Stimulated activated CD8-positive, alpha-beta memory T cell treated with anti-CD3 and anti-CD28 coated beads, Interleukin-15, amount 100 ng/mL, for 1 hour (primary cell): ENCODE measurements around the gene ZSCAN10.
"Not testable (repeated sequence)": the region's sequence is repeated elsewhere in the genome, so short reads cannot be mapped to it uniquely, and the experiment has no call there.

ENCODE experiments used
- DNase-seq: peaks from one replicate; pipeline ENCODE4 v3.0.0-alpha.2; 2020; ENCODE audit warnings: low read depth

Gene ZSCAN10

GRCh38 chr16:3098459-3099394 lies at the start of gene ZSCAN10:
TSS of gene ZSCAN10 (minus strand) at chr16:3099294. CDS start at chr16:3092937, 6,357 bp downstream.
- DNase-seq, result no peak

GRCh38 chr16:3148256-3149192 lies 49.4 kb upstream of the ZSCAN10 start:
- no peak for DNase-seq

GRCh38 chr16:3147757-3148104 lies 48.6 kb upstream of the ZSCAN10 start:
- no peak for DNase-seq

GRCh38 chr16:3147046-3147756 lies 48.1 kb upstream of the ZSCAN10 start:
- no peak for DNase-seq

- DNase-seq, result no peak
Observed at GRCh38 chr16:3145660-3146059, 46.6 kb upstream of the ZSCAN10 start.

GRCh38 chr16:3145151-3145550 lies 46.1 kb upstream of the ZSCAN10 start:
- no peak for DNase-seq

GRCh38 chr16:3144321-3144983 lies 45.4 kb upstream of the ZSCAN10 start:
- DNase-seq, result no peak

- no peak for DNase-seq
Observed at GRCh38 chr16:3143598-3144320, 44.7 kb upstream of the ZSCAN10 start.

- no peak for DNase-seq
Observed at GRCh38 chr16:3143189-3143588, 44.1 kb upstream of the ZSCAN10 start.

- DNase-seq, result no peak
Observed at GRCh38 chr16:3142770-3143169, 43.7 kb upstream of the ZSCAN10 start.

GRCh38 chr16:3142327-3142726 lies 43.2 kb upstream of the ZSCAN10 start:
- no peak for DNase-seq

GRCh38 chr16:3141781-3142311 lies 42.8 kb upstream of the ZSCAN10 start:
- no peak for DNase-seq

- DNase-seq, result no peak
Observed at GRCh38 chr16:3140603-3141427, 41.7 kb upstream of the ZSCAN10 start.

- not testable (repeated sequence) for DNase-seq
Observed at GRCh38 chr16:3139561-3139960, 40.5 kb upstream of the ZSCAN10 start.

GRCh38 chr16:3138823-3139426 lies 39.8 kb upstream of the ZSCAN10 start:
- DNase-seq, result no peak

- no peak for DNase-seq
Observed at GRCh38 chr16:3138342-3138741, 39.2 kb upstream of the ZSCAN10 start.

- DNase-seq, result no peak
Observed at GRCh38 chr16:3137267-3137666, 38.2 kb upstream of the ZSCAN10 start.

GRCh38 chr16:3135126-3135715 lies 36.1 kb upstream of the ZSCAN10 start:
- no peak for DNase-seq
